Neural crest cell (in vitro differentiated cells): ENCODE data around the gene KCNH8. TPM values are rescaled to one million over a fixed set of nuclear protein-coding genes. Genes with fewer than 3 reads are reported as not detected.

Experiments used
- DNase-seq: peaks from one replicate; pipeline ENCODE4 v3.0.0; 2021; ENCODE audit warnings: low read depth, mixed read lengths, low spot score
- H3K27ac Mint-ChIP-seq: one replicate; pipeline ENCODE4 v1.8.0; 2021; ENCODE audit warnings: mild to moderate bottlenecking, mixed read lengths; ENCODE audit not compliant: unreplicated experiment
- H3K27me3 Mint-ChIP-seq: 2 replicates; pipeline ENCODE4 v1.8.0; 2021; ENCODE audit warnings: low read depth, mild to moderate bottlenecking, mixed read lengths
- H3K36me3 Mint-ChIP-seq: 2 replicates; pipeline ENCODE4 v1.8.0; 2021; ENCODE audit warnings: low read depth, mild to moderate bottlenecking, mixed read lengths
- H3K4me1 Mint-ChIP-seq: 2 replicates; pipeline ENCODE4 v1.8.0; 2021; ENCODE audit warnings: mixed read lengths
- H3K4me3 Mint-ChIP-seq: one replicate; pipeline ENCODE4 v1.8.0; 2021; ENCODE audit warnings: mild to moderate bottlenecking, mixed read lengths
- H3K9me3 Mint-ChIP-seq: 2 replicates; pipeline ENCODE4 v1.8.0; 2021; ENCODE audit warnings: mixed read lengths
- CTCF ChIP-seq: fragments of 200-600 bp; sonication (generic); conservative IDR thresholded peaks from 2 replicates; pipeline ENCODE4 v1.5.0; 2021; ENCODE audit warnings: antibody characterized with exemption, mild to moderate bottlenecking
- total RNA-seq: library from RNA; stranded (reverse); gene quantifications from 2 replicates; pipeline ENCODE4 v1.2.1, GENCODE V29; 2021

KCNH8 gene
- total RNA-seq, 1 donor from 2014 or later, result 3.8 TPM

- Mint-ChIP-seq H3K27ac (no peak overlapping the region), H3K27me3 (no peaks in the 10 kb centered on the region), H3K9me3 (no peaks in the 10 kb centered on the region), H3K4me3 (no peak overlapping the region), H3K4me1 (no peaks in the 10 kb centered on the region), H3K36me3 (peaks cover 2% of the 10 kb centered on the region)
- no peak for TF ChIP-seq CTCF
- no peak for DNase-seq
Measured at GRCh38 chr3:19446138-19446537, 297.8 kb downstream of the KCNH8 start.

- TF ChIP-seq CTCF, result no peak
- no peaks in the 10 kb centered on the region for H3K27me3 Mint-ChIP-seq
- no peak overlapping the region for H3K27ac Mint-ChIP-seq
- H3K4me1 Mint-ChIP-seq, result no peaks in the 10 kb centered on the region
- H3K36me3 Mint-ChIP-seq, result peaks cover 2% of the 10 kb centered on the region
- no peak overlapping the region for H3K4me3 Mint-ChIP-seq
- no peak for DNase-seq
- H3K9me3 Mint-ChIP-seq, result no peaks in the 10 kb centered on the region
Measured at GRCh38 chr3:19446687-19447086, 298.4 kb downstream of the KCNH8 start.

GRCh38 chr3:19455546-19455945 lies 307.2 kb downstream of the KCNH8 start:
- Mint-ChIP-seq H3K4me3 (no peak overlapping the region), H3K36me3 (peaks cover 5% of the 10 kb centered on the region), H3K27me3 (no peaks in the 10 kb centered on the region), H3K4me1 (peaks cover 11% of the 10 kb centered on the region), H3K27ac (no peak overlapping the region), H3K9me3 (peaks cover 3% of the 10 kb centered on the region)
- no peak for DNase-seq
- no peak for TF ChIP-seq CTCF

- peaks cover 3% of the 10 kb centered on the region for H3K9me3 Mint-ChIP-seq
- DNase-seq, result no peak
- no peak for TF ChIP-seq CTCF
- H3K27me3 Mint-ChIP-seq, result no peaks in the 10 kb centered on the region
- H3K36me3 Mint-ChIP-seq, result peaks cover 2% of the 10 kb centered on the region
- peaks cover 11% of the 10 kb centered on the region for H3K4me1 Mint-ChIP-seq
- H3K4me3 Mint-ChIP-seq, result no peak overlapping the region
- no peak overlapping the region for H3K27ac Mint-ChIP-seq
Measured at GRCh38 chr3:19456738-19457137, 308.4 kb downstream of the KCNH8 start.

- Mint-ChIP-seq H3K36me3 (peaks cover 2% of the 10 kb centered on the region), H3K4me1 (peaks cover 11% of the 10 kb centered on the region), H3K27ac (no peak overlapping the region), H3K27me3 (no peaks in the 10 kb centered on the region), H3K9me3 (peaks cover 3% of the 10 kb centered on the region), H3K4me3 (no peak overlapping the region)
- no peak for TF ChIP-seq CTCF
- no peak for DNase-seq
Measured at GRCh38 chr3:19457449-19457848, 309.1 kb downstream of the KCNH8 start.

- Mint-ChIP-seq H3K4me3 (no peak overlapping the region), H3K9me3 (peaks cover 6% of the 10 kb centered on the region), H3K27ac (no peak overlapping the region), H3K4me1 (peaks cover 4% of the 10 kb centered on the region), H3K27me3 (no peaks in the 10 kb centered on the region), H3K36me3 (peaks cover 3% of the 10 kb centered on the region)
- DNase-seq, result no peak
- no peak for TF ChIP-seq CTCF
Measured at GRCh38 chr3:19467761-19468160, 319.5 kb downstream of the KCNH8 start.
